Gastrocnemius medialis (tissue), 4 donors: ENCODE measurements around the gene CTNNA2. TPM values are rescaled to one million over a fixed set of nuclear protein-coding genes. Genes with fewer than 3 reads are reported as not detected.

Experiments
- ATAC-seq, 2 donors: fragments of 150-250 bp; one replicate each; pipeline ENCODE4 v1.9.1; 2016
- DNase-seq, 2 donors: peaks; one replicate each; pipeline ENCODE4 v3.0.0-alpha.2; 2019
- H3K27ac ChIP-seq, 4 donors: fragments of 200-600 bp; sonication (generic); 1 replicate in 1 of 4; 2 replicates in 3 of 4; pipeline ENCODE4 v1.5.1; 2016 to 2018; ENCODE audit warnings: mild to moderate bottlenecking in 2 of 4, moderate library complexity in 1 of 4
- H3K27me3 ChIP-seq, 3 donors: fragments of 200-600 bp; sonication (generic) in 2 of 3; 1 replicate in 1 of 3; 2 replicates in 2 of 3; pipeline versions ENCODE4 v1.5.1 to v1.6.0; 2016 to 2019; ENCODE audit warnings: mild to moderate bottlenecking in 1 of 3, moderate library complexity in 1 of 3
- H3K36me3 ChIP-seq, 2 donors: fragments of 200-600 bp; sonication (generic) in 1 of 2; one replicate each; pipeline ENCODE4 v1.5.1; 2017 to 2018
- H3K4me1 ChIP-seq, 2 donors: fragments of 200-600 bp; sonication (generic) in 1 of 2; one replicate each; pipeline ENCODE4 v1.5.1; 2016 to 2017; ENCODE audit warnings: mild to moderate bottlenecking in 2 of 2
- H3K4me3 ChIP-seq, 4 donors: fragments of 200-600 bp; sonication (generic) in 3 of 4; 1 replicate in 1 of 4; 2 replicates in 3 of 4; pipeline ENCODE4 v1.5.1; 2016 to 2019; ENCODE audit warnings: mild to moderate bottlenecking in 2 of 4
- H3K9me3 ChIP-seq, 3 donors: fragments of 200-600 bp; sonication (generic) in 2 of 3; 1 replicate in 1 of 3; 2 replicates in 2 of 3; pipeline ENCODE4 v1.5.1; 2016 to 2019
- CTCF ChIP-seq, 5 experiments: fragments of 450-650 bp in 3 of 5; fragments of 200-600 bp in 2 of 5; sonication (generic) in 2 of 5; IDR thresholded peaks in 4 of 5; conservative IDR thresholded peaks in 1 of 5; 1 replicate in 4 of 5; 2 replicates in 1 of 5; pipeline ENCODE4 v1.5.1; 2016 to 2019; ENCODE audit warnings: antibody characterized with exemption in 5 of 5, mild to moderate bottlenecking in 3 of 5, moderate library complexity in 3 of 5
- POLR2A ChIP-seq, 2 donors: fragments of 450-650 bp; IDR thresholded peaks; one replicate each; pipeline ENCODE4 v1.6.1; 2017; ENCODE audit warnings: antibody characterized with exemption in 2 of 2, mild to moderate bottlenecking in 2 of 2, moderate library complexity in 2 of 2
- in situ Hi-C, 4 donors: fragments of 200-750 bp; cut with MboI; loops; one replicate each; pipeline versions ENCODE4 v1.15.0 to v1.8.0; 2017; ENCODE audit warnings: low sequenced_read_pairs in 4 of 4
- intact Hi-C: fragments of 100-400 bp; cut with DNase I; formaldehyde crosslinking; loops from one replicate; pipeline ENCODE4 v1.15.1; 2023; ENCODE audit warnings: low total_unique reads
- total RNA-seq, 4 donors: library from RNA; depleted of rRNA; stranded (reverse); fragments of >200 nt; gene quantifications; one replicate each; pipeline versions ENCODE4 v1.1.0 to v1.2.3, GENCODE V29; 2016

Gene CTNNA2
- total RNA-seq, 4 donors from 2014 or later, result not detected

DNA sequence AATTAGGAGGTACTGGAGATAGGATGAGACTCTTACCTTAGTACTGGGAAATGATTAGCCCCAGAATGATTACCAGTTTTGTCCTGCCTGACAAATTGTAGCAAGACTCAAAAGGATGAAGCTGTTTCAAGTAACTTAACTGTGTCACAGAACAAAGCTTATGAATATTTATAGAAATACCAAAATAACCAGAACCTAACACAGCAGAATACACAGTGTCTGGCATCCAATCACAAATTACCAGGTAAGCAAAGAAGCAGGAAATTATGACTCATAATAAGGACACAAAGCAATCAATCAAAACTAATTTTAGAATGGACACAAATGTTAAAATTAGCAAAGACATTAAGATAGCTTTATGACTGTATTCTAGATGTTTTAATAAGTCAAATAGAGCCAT is 91.9 kb downstream of the CTNNA2 start:
- no peak overlapping the region for H3K4me3 ChIP-seq
- no peak for ATAC-seq
- no peaks in the 10 kb centered on the region for H3K9me3 ChIP-seq
- DNase-seq, result no peak
- no peak for TF ChIP-seq CTCF (IDR thresholded peaks at IDR 0.05 in 4 of 5, conservative IDR thresholded peaks at IDR 0.05 in 1 of 5)
- no peak overlapping the region for H3K27ac ChIP-seq
- no peaks in the 10 kb centered on the region for H3K4me1 ChIP-seq
- intact Hi-C loops, result no loop called here
- H3K36me3 ChIP-seq, result no peaks in the 10 kb centered on the region
- no peaks in the 10 kb centered on the region for H3K27me3 ChIP-seq
- in situ Hi-C loops, result no loop called here

DNA sequence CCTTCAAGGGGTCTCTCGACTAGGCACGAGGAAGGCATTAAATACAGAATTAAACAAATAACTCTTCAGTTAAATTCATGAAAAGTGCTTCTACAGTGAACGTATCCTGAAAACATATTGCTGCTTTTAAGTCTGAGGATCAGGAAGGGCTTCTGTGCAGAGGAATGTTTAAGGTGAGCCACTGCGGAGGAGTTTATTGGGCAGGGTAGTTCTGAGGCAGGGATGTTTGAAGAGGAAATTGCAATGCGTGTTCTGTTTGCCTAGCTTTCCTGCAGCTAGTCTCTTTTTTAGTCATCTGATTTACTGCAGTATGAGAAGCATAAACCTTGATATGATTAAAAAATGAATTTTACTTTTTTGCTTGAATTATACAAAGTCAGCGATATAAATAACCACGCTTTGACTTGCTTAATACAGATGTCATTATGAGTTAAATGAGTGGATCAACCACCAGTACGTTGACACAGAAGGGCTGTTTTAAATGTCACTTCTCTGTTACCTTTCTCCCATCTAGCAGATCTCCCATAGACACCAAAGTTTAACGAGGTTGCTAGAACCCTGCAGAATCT is 98.7 kb downstream of the CTNNA2 start:
- H3K36me3 ChIP-seq, result no peaks in the 10 kb centered on the region
- TF ChIP-seq POLR2A (IDR thresholded peaks at IDR 0.05) (no peak), CTCF (IDR thresholded peaks at IDR 0.05 in 4 of 5, conservative IDR thresholded peaks at IDR 0.05 in 1 of 5) (no peak)
- H3K27ac ChIP-seq, result no peak overlapping the region
- intact Hi-C loops (no loop called here), in situ Hi-C loops (no loop called here)
- no peak overlapping the region for H3K4me3 ChIP-seq
- no peaks in the 10 kb centered on the region for H3K9me3 ChIP-seq
- ATAC-seq, result no peak
- no peak for DNase-seq
- H3K4me1 ChIP-seq, result no peaks in the 10 kb centered on the region
- H3K27me3 ChIP-seq, result no peaks in the 10 kb centered on the region

DNA sequence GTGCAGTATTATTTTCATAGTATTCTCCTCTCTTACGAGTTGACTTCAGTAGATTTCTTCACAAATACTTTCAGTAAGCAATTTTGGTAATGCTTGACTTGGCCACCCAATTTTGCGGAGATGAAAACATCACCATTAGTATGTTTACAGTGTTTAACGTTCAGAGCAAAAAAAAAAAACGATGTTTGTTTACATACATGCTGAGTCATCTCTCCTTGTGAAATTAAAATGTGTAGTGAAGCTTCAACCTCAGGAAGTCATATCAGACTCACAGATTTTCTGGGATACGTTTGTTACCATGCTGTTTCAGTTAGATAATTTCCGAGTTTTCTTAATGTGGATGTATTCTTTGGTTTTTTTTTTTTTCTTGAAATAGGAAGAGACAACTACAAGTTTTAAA is 100.1 kb downstream of the CTNNA2 start:
- in situ Hi-C loops (no loop called here), intact Hi-C loops (no loop called here)

GRCh38 chr2:79619442-79619841 is 106.6 kb downstream of the CTNNA2 start:
- no peaks in the 10 kb centered on the region for H3K9me3 ChIP-seq
- TF ChIP-seq POLR2A (IDR thresholded peaks at IDR 0.05), result no peak
- TF ChIP-seq CTCF (IDR thresholded peaks at IDR 0.05 in 4 of 5, conservative IDR thresholded peaks at IDR 0.05 in 1 of 5), result no peak
- H3K27ac ChIP-seq, result no peak overlapping the region
- H3K4me3 ChIP-seq, result no peak overlapping the region
- DNase-seq (no peak), ATAC-seq (no peak)
- H3K4me1 ChIP-seq, result no peaks in the 10 kb centered on the region
- intact Hi-C loops, result no loop called here
- no peaks in the 10 kb centered on the region for H3K27me3 ChIP-seq
- no peaks in the 10 kb centered on the region for H3K36me3 ChIP-seq
- in situ Hi-C loops, result no loop called here

More for the DNA sequence above, 100.1 kb downstream of the CTNNA2 start:
- Histone ChIP-seq H3K4me3 (no peak overlapping the region), H3K27me3 (no peaks in the 10 kb centered on the region), H3K4me1 (no peaks in the 10 kb centered on the region), H3K27ac (no peak overlapping the region), H3K9me3 (no peaks in the 10 kb centered on the region), H3K36me3 (no peaks in the 10 kb centered on the region)
- ATAC-seq, result no peak
- no peak for DNase-seq
- TF ChIP-seq CTCF (IDR thresholded peaks at IDR 0.05 in 4 of 5, conservative IDR thresholded peaks at IDR 0.05 in 1 of 5) (no peak), POLR2A (IDR thresholded peaks at IDR 0.05) (no peak)

GRCh38 chr2:79619976-79620375 is 107.1 kb downstream of the CTNNA2 start:
- H3K4me1 ChIP-seq, result no peaks in the 10 kb centered on the region
- ATAC-seq, result no peak
- H3K27ac ChIP-seq, result no peak overlapping the region
- no peaks in the 10 kb centered on the region for H3K9me3 ChIP-seq
- no peak for DNase-seq
- intact Hi-C loops, result no loop called here
- H3K36me3 ChIP-seq, result no peaks in the 10 kb centered on the region
- no peaks in the 10 kb centered on the region for H3K27me3 ChIP-seq
- TF ChIP-seq POLR2A (IDR thresholded peaks at IDR 0.05) (no peak), CTCF (IDR thresholded peaks at IDR 0.05 in 4 of 5, conservative IDR thresholded peaks at IDR 0.05 in 1 of 5) (no peak)
- H3K4me3 ChIP-seq, result no peak overlapping the region
- in situ Hi-C loops, result no loop called here
